AG09319 (cell line): ENCODE results near the gene SEMA3A.

Source experiments
- DNase-seq: peaks from one replicate; pipeline ENCODE4 v3.0.0-alpha.2; 2010; ENCODE audit warnings: low read depth; ENCODE audit errors: extremely low read depth
- TF ChIP-seq, protein P1 (sequence below): IDR thresholded peaks from 2 replicates; pipeline ENCODE4 v1.5.1; 2011; ENCODE audit warnings: low read depth, mild to moderate bottlenecking, inconsistent platforms, low read length, moderate library complexity

SEMA3A gene

DNA sequence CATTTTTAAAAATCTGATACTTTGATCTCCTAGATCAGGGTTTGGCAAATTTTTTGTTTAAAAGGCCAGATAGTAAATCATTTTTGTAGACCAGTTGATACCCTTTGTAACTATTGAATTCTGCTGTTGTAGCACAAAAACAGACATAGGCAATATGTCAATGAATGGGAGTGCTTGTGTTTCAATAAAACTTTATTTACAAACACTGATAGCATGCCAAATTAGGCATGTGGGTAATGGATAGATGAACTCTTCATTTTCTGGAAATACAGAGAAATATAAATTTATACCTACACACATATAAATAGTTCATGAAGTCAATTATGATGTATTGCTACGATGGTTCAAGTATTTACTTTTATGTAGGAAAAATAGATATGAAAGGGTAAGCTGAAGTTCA is 60.4 kb downstream of the SEMA3A start:
- no peak for DNase-seq
- TF ChIP-seq, protein P1, sequence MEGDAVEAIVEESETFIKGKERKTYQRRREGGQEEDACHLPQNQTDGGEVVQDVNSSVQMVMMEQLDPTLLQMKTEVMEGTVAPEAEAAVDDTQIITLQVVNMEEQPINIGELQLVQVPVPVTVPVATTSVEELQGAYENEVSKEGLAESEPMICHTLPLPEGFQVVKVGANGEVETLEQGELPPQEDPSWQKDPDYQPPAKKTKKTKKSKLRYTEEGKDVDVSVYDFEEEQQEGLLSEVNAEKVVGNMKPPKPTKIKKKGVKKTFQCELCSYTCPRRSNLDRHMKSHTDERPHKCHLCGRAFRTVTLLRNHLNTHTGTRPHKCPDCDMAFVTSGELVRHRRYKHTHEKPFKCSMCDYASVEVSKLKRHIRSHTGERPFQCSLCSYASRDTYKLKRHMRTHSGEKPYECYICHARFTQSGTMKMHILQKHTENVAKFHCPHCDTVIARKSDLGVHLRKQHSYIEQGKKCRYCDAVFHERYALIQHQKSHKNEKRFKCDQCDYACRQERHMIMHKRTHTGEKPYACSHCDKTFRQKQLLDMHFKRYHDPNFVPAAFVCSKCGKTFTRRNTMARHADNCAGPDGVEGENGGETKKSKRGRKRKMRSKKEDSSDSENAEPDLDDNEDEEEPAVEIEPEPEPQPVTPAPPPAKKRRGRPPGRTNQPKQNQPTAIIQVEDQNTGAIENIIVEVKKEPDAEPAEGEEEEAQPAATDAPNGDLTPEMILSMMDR, result no peak

DNA sequence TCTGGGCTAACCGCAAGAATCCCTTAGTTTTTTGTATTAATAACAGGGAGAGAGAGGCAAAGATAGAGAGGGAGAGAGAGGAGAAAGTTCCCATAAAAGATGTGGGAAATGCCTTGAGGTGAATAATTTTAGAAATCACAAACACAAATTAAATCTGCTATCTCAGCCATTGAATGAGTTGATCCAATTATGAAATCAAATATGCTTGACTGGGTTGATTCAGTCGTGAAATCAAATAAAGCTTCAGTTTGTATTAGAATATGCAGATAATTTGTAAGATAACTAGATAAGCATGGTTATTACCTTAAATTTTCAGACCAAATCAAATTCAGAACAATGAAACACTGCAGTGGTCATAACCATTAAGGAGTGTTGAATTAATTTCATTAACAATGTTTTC is 68.9 kb downstream of the SEMA3A start:
- TF ChIP-seq, protein P1, result no peak
- no peak for DNase-seq

DNA sequence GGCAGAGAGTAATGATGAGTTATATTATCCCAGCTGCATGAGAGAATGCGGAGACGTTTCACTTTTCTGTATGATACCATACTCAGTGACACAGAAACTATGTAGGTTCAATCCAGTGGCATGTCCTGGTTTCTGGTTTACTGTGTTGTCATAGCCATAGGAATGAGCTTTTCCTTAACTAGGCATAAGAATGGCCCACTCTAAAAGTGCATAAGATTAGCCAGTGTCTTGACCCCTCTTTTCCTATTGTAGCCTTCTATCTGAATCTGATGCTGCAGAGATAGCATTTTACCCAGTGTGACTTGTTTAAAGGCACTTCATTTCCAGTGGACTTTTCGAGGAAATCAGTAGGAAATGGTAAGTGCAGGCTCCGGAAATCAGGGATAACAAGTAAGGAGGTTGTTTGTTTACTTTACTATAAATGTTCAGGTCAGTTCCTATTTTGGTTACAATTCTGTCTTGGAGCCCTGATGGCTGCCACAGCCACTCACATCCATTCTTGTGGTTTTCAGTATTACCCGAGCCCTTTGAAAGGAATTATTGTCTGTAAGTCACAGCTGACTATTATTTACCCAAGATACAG is 70.5 kb downstream of the SEMA3A start:
- TF ChIP-seq, protein P1, result no peak
- no peak for DNase-seq

DNA sequence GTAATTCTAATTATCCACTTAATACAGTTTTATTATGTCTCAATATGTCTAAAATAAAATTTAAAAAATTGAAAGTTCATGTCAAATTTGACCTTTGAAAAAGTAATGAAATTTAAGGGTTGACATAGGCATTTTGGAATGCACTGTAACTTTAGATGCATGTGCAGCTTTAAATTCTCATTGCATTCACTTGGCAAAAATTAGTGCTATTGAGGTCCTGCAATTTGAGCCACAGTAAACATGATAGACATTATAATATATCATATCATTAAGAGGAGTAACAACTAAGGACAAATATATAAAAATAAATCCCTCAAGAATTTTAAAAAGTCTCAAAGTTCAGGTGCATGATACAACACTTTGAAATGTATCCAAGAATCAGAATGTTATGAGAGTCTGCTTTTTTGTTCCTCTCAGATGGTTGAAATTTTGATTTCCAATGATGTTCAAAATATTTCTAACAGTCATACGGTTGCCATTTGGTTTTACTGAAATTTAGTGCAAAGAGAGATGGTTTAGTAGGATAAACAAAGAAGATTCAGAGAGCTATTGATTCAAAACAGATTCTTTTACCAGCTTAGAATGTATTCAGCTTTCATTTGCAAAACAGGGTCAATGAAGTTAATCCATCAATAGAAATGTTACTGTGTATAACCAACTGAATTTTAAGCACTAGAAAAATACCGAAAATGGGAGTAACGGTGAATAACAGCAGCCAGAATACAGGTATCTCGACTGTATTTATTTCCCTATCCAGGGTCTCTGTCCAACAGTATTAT is 71.8 kb downstream of the SEMA3A start:
- TF ChIP-seq, protein P1, result no peak
- DNase-seq, result no peak

DNA sequence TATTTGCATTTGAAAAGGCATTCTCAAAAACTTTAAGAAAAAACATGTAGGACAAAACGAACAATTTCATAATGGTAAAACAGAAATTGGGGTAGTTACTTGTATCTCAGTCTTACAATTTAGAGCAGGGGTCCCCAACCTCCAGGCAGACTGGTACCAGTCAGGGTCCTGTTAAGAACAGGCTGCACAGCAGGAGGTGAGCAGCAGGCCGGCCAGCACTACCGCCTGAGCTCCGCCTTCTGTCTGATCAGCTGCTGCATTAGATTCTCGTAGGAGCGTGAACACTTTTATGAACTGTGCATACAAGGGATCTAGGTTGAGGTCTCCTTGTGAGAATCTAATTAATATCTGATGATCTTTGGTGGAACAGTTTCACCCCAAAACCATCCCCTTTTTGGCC is 77.3 kb downstream of the SEMA3A start:
- TF ChIP-seq, protein P1, result no peak
- no peak for DNase-seq

DNA sequence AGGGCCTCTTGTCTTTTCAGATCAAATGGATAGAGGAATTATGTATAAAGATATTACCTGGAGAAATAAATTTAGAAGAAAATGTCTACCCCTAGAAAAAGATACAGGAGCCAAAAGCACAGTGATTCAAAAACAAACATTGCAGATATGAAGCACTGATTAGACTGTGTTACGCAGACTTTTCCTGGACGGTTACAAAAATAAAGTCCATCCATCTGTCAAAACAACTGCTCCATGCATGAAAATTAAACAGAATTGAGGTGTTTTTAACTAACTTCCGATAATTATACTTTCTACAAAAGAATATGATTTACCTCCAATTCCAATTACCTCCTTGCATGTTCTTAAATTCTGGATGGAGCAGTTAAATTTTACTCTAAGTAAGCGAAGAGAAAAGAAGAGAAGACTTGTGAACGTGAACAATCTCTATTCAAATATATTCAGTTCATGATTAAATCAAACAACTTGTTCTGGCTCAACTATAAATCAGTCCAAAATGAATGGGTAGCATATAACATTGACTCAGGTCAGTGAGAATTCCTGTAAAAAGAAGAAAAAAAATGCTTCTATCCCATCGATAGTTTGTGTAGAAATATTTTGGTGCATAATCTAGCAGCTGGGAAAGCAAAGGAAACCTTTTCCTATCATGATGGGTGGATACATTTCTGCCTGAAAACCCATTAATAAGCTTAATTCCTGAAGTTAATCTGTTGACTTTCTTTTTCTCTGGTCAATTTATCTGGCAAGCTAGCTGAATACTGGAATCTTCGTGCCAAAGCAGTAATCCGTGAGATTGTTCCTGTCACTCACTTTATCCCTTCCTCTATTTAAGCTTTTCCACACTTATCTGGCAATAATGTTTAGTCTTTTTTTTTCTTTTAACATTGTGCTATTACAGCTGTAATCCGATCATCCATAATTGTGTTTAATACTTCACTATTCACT is 80.4 kb downstream of the SEMA3A start:
- DNase-seq, result no peak
- TF ChIP-seq, protein P1, result no peak

DNA sequence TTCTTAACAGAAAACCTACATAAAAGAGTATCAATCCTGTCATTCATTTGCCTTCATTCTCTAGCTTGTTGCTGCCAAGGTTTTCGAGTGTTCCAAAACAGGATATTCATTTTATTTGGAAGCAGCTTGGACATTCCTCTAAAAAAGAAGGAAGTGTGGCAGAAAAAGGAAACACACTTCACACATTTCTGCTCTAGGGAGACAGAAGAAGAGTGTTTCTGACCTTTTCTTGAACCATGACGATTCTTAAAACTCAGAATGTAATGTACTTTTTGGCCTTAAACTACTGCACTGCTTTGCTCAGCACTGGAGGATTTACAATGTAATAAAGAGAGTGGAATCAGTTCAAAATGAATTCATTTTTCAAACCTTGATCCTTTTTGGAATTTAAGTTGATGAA is 81.3 kb downstream of the SEMA3A start:
- TF ChIP-seq, protein P1, result no peak
- no peak for DNase-seq
